ENCODE data around the gene MBOAT7.

MBOAT7 gene

GRCh38 chr19:54137699-54138488, 51.5 kb downstream of the MBOAT7 start, which contains the start of gene CNOT3:
Gene CNOT3, plus strand, starts transcription at chr19:54137762. Its CDS starts 5,217 bp downstream, at chr19:54142979.
- DNase-seq, result no peak

GRCh38 chr19:54136864-54137698, 52.3 kb downstream of the MBOAT7 start:
- peak; percentile 99 to 100 for DNase-seq

- no peak for DNase-seq
Observed at GRCh38 chr19:54136086-54136863, 53.1 kb downstream of the MBOAT7 start.

GRCh38 chr19:54133957-54134590, 55.3 kb downstream of the MBOAT7 start:
- no peak for DNase-seq

- peak; percentile 52 to 54 for DNase-seq
Observed at GRCh38 chr19:54133312-54133956, 55.9 kb downstream of the MBOAT7 start.

- no peak for DNase-seq
Observed at GRCh38 chr19:54129617-54129996, 59.8 kb downstream of the MBOAT7 start.

- DNase-seq, result no peak
Observed at GRCh38 chr19:54128796-54129616, 60.4 kb downstream of the MBOAT7 start.

GRCh38 chr19:54128441-54128725, 61.0 kb downstream of the MBOAT7 start:
- no peak for DNase-seq

- DNase-seq, result no peak
Observed at GRCh38 chr19:54127688-54128440, 61.5 kb downstream of the MBOAT7 start.

- DNase-seq, result no peak
Observed at GRCh38 chr19:54125713-54126112, 63.7 kb downstream of the MBOAT7 start.

- DNase-seq, result no peak
Observed at GRCh38 chr19:54124393-54124792, 65.0 kb downstream of the MBOAT7 start.

- DNase-seq, result no peak
Observed at GRCh38 chr19:54123682-54124081, 65.7 kb downstream of the MBOAT7 start.

All from SHP77 (cell line).